Duodenal mucosa (tissue), 2 donors: ENCODE measurements around the gene TTC7B.

Experiments
- H3K27ac ChIP-seq: one replicate; pipeline ENCODE4 v1.7.0; 2013; ENCODE audit warnings: low read depth, low read length
- H3K27me3 ChIP-seq, 2 donors: one replicate each; pipeline ENCODE4 v1.7.0; 2013; ENCODE audit warnings: low read length in 2 of 2, control low read depth in 1 of 2; ENCODE audit not compliant: insufficient read depth in 2 of 2, control insufficient read depth in 1 of 2
- H3K36me3 ChIP-seq, 2 donors: one replicate each; pipeline ENCODE4 v1.7.0; 2013; ENCODE audit warnings: low read length in 2 of 2, control low read depth in 1 of 2; ENCODE audit not compliant: insufficient read depth in 2 of 2, control insufficient read depth in 1 of 2
- H3K4me1 ChIP-seq, 2 donors: one replicate each; pipeline ENCODE4 v1.7.0; 2013; ENCODE audit warnings: low read length in 2 of 2, control low read depth in 1 of 2; ENCODE audit not compliant: insufficient read depth in 2 of 2, control insufficient read depth in 1 of 2
- H3K4me3 ChIP-seq, 2 donors: one replicate each; pipeline ENCODE4 v1.7.0; 2013; ENCODE audit warnings: low read length in 2 of 2, low read depth in 1 of 2
- H3K9ac ChIP-seq, 2 donors: one replicate each; pipeline ENCODE4 v1.7.0; 2013; ENCODE audit warnings: low read length in 2 of 2, low read depth in 1 of 2
- H3K9me3 ChIP-seq, 2 donors: one replicate each; pipeline ENCODE4 v1.7.0; 2013; ENCODE audit warnings: low read length in 2 of 2, control low read depth in 1 of 2; ENCODE audit not compliant: control insufficient read depth in 1 of 2

TTC7B gene

DNA sequence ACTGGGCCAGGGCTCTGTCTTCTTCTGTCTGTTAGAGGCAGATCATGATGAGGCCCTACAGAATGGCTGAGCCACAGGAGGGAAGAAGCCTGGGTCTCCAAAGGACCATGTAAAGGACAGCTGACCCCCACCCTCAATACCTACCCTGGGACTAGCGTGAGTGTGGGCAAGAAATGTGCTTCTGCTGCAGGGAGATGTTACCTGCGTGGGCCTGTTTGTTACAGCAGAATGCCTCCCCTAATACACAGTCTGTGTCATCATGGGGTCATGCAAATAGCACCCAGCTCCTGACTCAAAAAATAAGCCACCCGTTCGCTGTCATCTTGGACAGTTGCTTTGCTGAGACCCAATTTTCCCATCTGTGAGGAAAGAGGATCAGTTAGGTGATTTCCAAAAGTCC is 328.8 kb downstream of the TTC7B start:
- peaks cover 7 to 9% of the 10 kb centered on the region in 2 donors for H3K4me1 ChIP-seq
- no peak overlapping the region for H3K9ac ChIP-seq
- H3K36me3 ChIP-seq, result no peaks in the 10 kb centered on the region
- no peak overlapping the region for H3K27ac ChIP-seq
- H3K9me3 ChIP-seq, result no peaks in the 10 kb centered on the region
- no peaks in the 10 kb centered on the region for H3K27me3 ChIP-seq
- no peak overlapping the region for H3K4me3 ChIP-seq

- peaks cover 7 to 9% of the 10 kb centered on the region in 2 donors for H3K4me1 ChIP-seq
- no peaks in the 10 kb centered on the region for H3K36me3 ChIP-seq
- H3K27ac ChIP-seq, result no peak overlapping the region
- H3K4me3 ChIP-seq, result no peak overlapping the region
- H3K9me3 ChIP-seq, result no peaks in the 10 kb centered on the region
- no peak overlapping the region for H3K9ac ChIP-seq
- H3K27me3 ChIP-seq, result no peaks in the 10 kb centered on the region
These were observed 329.2 kb downstream of the TTC7B start for GRCh38 chr14:90487031-90487430.

GRCh38 chr14:90484291-90484690 is 331.9 kb downstream of the TTC7B start:
- no peaks in the 10 kb centered on the region for H3K27me3 ChIP-seq
- no peak overlapping the region for H3K4me3 ChIP-seq
- no peak overlapping the region for H3K27ac ChIP-seq
- H3K4me1 ChIP-seq, result peaks cover 7 to 9% of the 10 kb centered on the region in 2 donors
- H3K9ac ChIP-seq, result no peak overlapping the region
- no peaks in the 10 kb centered on the region for H3K9me3 ChIP-seq
- no peaks in the 10 kb centered on the region for H3K36me3 ChIP-seq

- no peaks in the 10 kb centered on the region for H3K36me3 ChIP-seq
- no peak overlapping the region for H3K4me3 ChIP-seq
These were observed 332.7 kb downstream of the TTC7B start for GRCh38 chr14:90483571-90483974.

GRCh38 chr14:90483117-90483516 is 333.1 kb downstream of the TTC7B start:
- no peak overlapping the region for H3K27ac ChIP-seq
- peaks cover 7 to 9% of the 10 kb centered on the region in 2 donors for H3K4me1 ChIP-seq
- H3K9ac ChIP-seq, result no peak overlapping the region
- no peaks in the 10 kb centered on the region for H3K36me3 ChIP-seq
- H3K9me3 ChIP-seq, result no peaks in the 10 kb centered on the region
- H3K4me3 ChIP-seq, result no peak overlapping the region
- H3K27me3 ChIP-seq, result no peaks in the 10 kb centered on the region

More at GRCh38 chr14:90483571-90483974, 332.7 kb downstream of the TTC7B start:
- Histone ChIP-seq H3K4me1 (peaks cover 7 to 9% of the 10 kb centered on the region in 2 donors), H3K27me3 (no peaks in the 10 kb centered on the region), H3K27ac (no peak overlapping the region), H3K9me3 (no peaks in the 10 kb centered on the region), H3K9ac (no peak overlapping the region)

- Histone ChIP-seq H3K4me1 (no peaks in the 10 kb centered on the region), H3K27me3 (no peaks in the 10 kb centered on the region), H3K4me3 (no peak overlapping the region), H3K9ac (no peak overlapping the region), H3K36me3 (no peaks in the 10 kb centered on the region), H3K27ac (no peak overlapping the region), H3K9me3 (peaks cover 0 to 15% of the 10 kb centered on the region in 2 donors)
These were observed 340.9 kb downstream of the TTC7B start for GRCh38 chr14:90475298-90475697.
